HG03159 (cell line): Measurements from ENCODE around the gene TADA3.

Source experiments
- ATAC-seq: cut with Tn5 transposase; IDR thresholded peaks from one replicate; pipeline ENCODE4 v1.9.1; 2021; ENCODE audit warnings: mild to moderate bottlenecking, moderate library complexity; ENCODE audit not compliant: unreplicated experiment

Gene TADA3

GRCh38 chr3:9765865-9766264 lies 26.4 kb downstream of the TADA3 start:
- no peak for ATAC-seq

GRCh38 chr3:9762871-9763270 lies 29.4 kb downstream of the TADA3 start:
- no peak for ATAC-seq

GRCh38 chr3:9761919-9762318 lies 30.4 kb downstream of the TADA3 start:
- no peak for ATAC-seq

GRCh38 chr3:9760779-9761505 lies 31.3 kb downstream of the TADA3 start:
- ATAC-seq = no peak

GRCh38 chr3:9757427-9757826 lies 34.8 kb downstream of the TADA3 start:
- ATAC-seq = no peak

- no peak for ATAC-seq
Observed at GRCh38 chr3:9754678-9755077, 37.6 kb downstream of the TADA3 start.

GRCh38 chr3:9750556-9751411 lies 41.5 kb downstream of the TADA3 start:
- no peak for ATAC-seq

GRCh38 chr3:9749645-9750555 lies 42.4 kb downstream of the TADA3 start, which contains the start of gene OGG1:
Gene OGG1, plus strand, starts transcription at chr3:9749952. Its CDS starts 335 bp downstream, at chr3:9750287.
- peak; percentile 95 for ATAC-seq

- no peak for ATAC-seq
Observed at GRCh38 chr3:9749296-9749644, 43.0 kb downstream of the TADA3 start.

GRCh38 chr3:9748031-9748430 lies 44.2 kb downstream of the TADA3 start:
- no peak for ATAC-seq

- ATAC-seq = no peak
Observed at GRCh38 chr3:9747267-9747666, 45.0 kb downstream of the TADA3 start.

GRCh38 chr3:9746330-9746729 lies 45.9 kb downstream of the TADA3 start:
- no peak for ATAC-seq

GRCh38 chr3:9745521-9745920 lies 46.8 kb downstream of the TADA3 start:
- ATAC-seq = no peak

GRCh38 chr3:9744162-9744561 lies 48.1 kb downstream of the TADA3 start:
- ATAC-seq = no peak

GRCh38 chr3:9743548-9743947 lies 48.7 kb downstream of the TADA3 start:
- ATAC-seq = no peak

GRCh38 chr3:9742560-9742959 lies 49.7 kb downstream of the TADA3 start:
- ATAC-seq = no peak

- ATAC-seq = no peak
Observed at GRCh38 chr3:9739181-9739580, 53.1 kb downstream of the TADA3 start.

GRCh38 chr3:9736831-9737230 lies 55.4 kb downstream of the TADA3 start:
- ATAC-seq = no peak

GRCh38 chr3:9732740-9733115 lies 59.5 kb downstream of the TADA3 start:
- no peak for ATAC-seq

GRCh38 chr3:9732080-9732739 lies 60.1 kb downstream of the TADA3 start:
- ATAC-seq = peak; percentile 3
